Karpas-422 (cell line): ENCODE results near the gene FGD2. TPM values are rescaled to one million over a fixed set of nuclear protein-coding genes. Genes with fewer than 3 reads are reported as not detected.
A peak's percentile ranks its signal among the peaks of the same experiment; 100 is the strongest.

Experiments used
- DNase-seq: peaks from one replicate; pipeline ENCODE4 v3.0.0-alpha.2; 2015
- H2AFZ ChIP-seq: fragments of 200-600 bp; sonication (generic); 2 replicates; pipeline ENCODE4 v1.6.1; 2014; ENCODE audit warnings: antibody characterized with exemption, low read length, mixed read lengths
- H3K27ac ChIP-seq: fragments of 200-600 bp; sonication (generic); 2 replicates; pipeline ENCODE4 v1.5.1; 2014; ENCODE audit warnings: mild to moderate bottlenecking, low read length, moderate library complexity
- H3K27me3 ChIP-seq: fragments of 200-600 bp; sonication (generic); 2 replicates; pipeline ENCODE4 v1.6.1; 2014; ENCODE audit warnings: low read length, mixed read lengths
- H3K36me3 ChIP-seq: fragments of 200-600 bp; sonication (generic); 2 replicates; pipeline ENCODE4 v1.6.1; 2014; ENCODE audit warnings: low read length, mixed read lengths; ENCODE audit not compliant: insufficient read depth
- H3K4me1 ChIP-seq: fragments of 200-600 bp; sonication (generic); 2 replicates; pipeline ENCODE4 v1.6.1; 2014; ENCODE audit warnings: mild to moderate bottlenecking, low read length, mixed read lengths
- H3K4me2 ChIP-seq: fragments of 200-600 bp; sonication (generic); 2 replicates; pipeline ENCODE4 v1.6.1; 2014; ENCODE audit warnings: low read length, low read depth, mild to moderate bottlenecking; ENCODE audit not compliant: poor library complexity, severe bottlenecking
- H3K4me3 ChIP-seq: fragments of 200-600 bp; sonication (generic); 2 replicates; pipeline ENCODE4 v1.5.1; 2014; ENCODE audit warnings: mild to moderate bottlenecking, antibody characterized with exemption, low read length, mixed read lengths
- H3K79me2 ChIP-seq: fragments of 200-600 bp; sonication (generic); 2 replicates; pipeline ENCODE4 v1.6.1; 2014; ENCODE audit warnings: mild to moderate bottlenecking, low read length, mixed read lengths
- H3K9ac ChIP-seq: fragments of 200-600 bp; sonication (generic); 2 replicates; pipeline ENCODE4 v1.6.0; 2014; ENCODE audit warnings: low read length
- H3K9me2 ChIP-seq: fragments of 200-600 bp; sonication (generic), shearing (Covaris generic); replicated peaks from 2 replicates; pipeline ENCODE4 v1.6.0; 2014; ENCODE audit warnings: mild to moderate bottlenecking, low read length, moderate library complexity; ENCODE audit not compliant: insufficient read depth
- H3K9me3 ChIP-seq: fragments of 300-700, 200-600 bp; sonication (generic); 2 replicates; pipeline ENCODE4 v1.6.1; 2014; ENCODE audit warnings: low read length, mixed read lengths
- H4K20me1 ChIP-seq: fragments of 200-600 bp; sonication (generic); 2 replicates; pipeline ENCODE4 v1.6.1; 2014; ENCODE audit warnings: mild to moderate bottlenecking, antibody characterized with exemption, low read length, low read depth; ENCODE audit not compliant: insufficient read depth
- total RNA-seq: library from RNA; depleted of rRNA; stranded (reverse); fragments of >200 nt; shearing (Covaris generic); gene quantifications from 2 replicates; pipeline ENCODE4 v1.2.3, GENCODE V29; 2014; ENCODE audit warnings: low replicate concordance

Gene FGD2
- total RNA-seq, 1 experiment from 2014 or later = 37.1 TPM

DNA sequence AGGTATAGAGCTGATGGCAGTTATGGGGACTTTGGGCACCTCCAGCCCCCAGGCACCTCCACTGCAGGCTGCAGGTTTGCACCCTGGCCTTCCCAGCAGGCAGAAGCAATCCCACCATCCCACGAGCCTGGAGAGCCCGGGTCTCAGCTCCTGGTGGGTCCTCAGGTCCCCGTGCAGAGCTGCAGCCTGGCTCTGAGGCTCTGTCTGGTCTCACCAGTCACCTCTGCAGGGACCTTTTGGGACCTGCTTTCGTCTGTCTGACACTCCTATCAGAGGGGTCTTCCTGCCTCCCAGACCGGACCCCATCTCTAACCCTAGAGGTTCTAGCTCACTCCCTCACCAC lies 41.9 kb downstream of the FGD2 start:
- Histone ChIP-seq H3K36me3 (no peaks in the 10 kb centered on the region), H3K9me2 (no peaks in the 10 kb centered on the region), H3K27ac (no peak overlapping the region), H3K4me1 (peaks cover 16% of the 10 kb centered on the region), H3K4me3 (no peak overlapping the region), H3K9ac (no peak overlapping the region), H2AFZ (no peak overlapping the region), H3K4me2 (no peak overlapping the region), H3K27me3 (no peaks in the 10 kb centered on the region), H4K20me1 (no peaks in the 10 kb centered on the region), H3K79me2 (no peaks in the 10 kb centered on the region), H3K9me3 (no peaks in the 10 kb centered on the region)
- no peak for DNase-seq

- no peak overlapping the region for H3K9ac ChIP-seq
- no peaks in the 10 kb centered on the region for H3K79me2 ChIP-seq
- H3K4me2 ChIP-seq = no peak overlapping the region
- H3K4me3 ChIP-seq = no peak overlapping the region
- no peaks in the 10 kb centered on the region for H3K36me3 ChIP-seq
- peak; percentile 39 for DNase-seq
- H2AFZ ChIP-seq = no peak overlapping the region
- H3K27me3 ChIP-seq = no peaks in the 10 kb centered on the region
- H3K27ac ChIP-seq = no peak overlapping the region
- no peaks in the 10 kb centered on the region for H3K9me2 ChIP-seq
- H3K4me1 ChIP-seq = peaks cover 16% of the 10 kb centered on the region
- no peaks in the 10 kb centered on the region for H3K9me3 ChIP-seq
- no peaks in the 10 kb centered on the region for H4K20me1 ChIP-seq
Observed at GRCh38 chr6:37047689-37048402, 42.4 kb downstream of the FGD2 start.

- Histone ChIP-seq H3K9me2 (no peaks in the 10 kb centered on the region), H4K20me1 (no peaks in the 10 kb centered on the region), H3K36me3 (no peaks in the 10 kb centered on the region), H3K9ac (no peak overlapping the region), H3K4me2 (no peak overlapping the region), H3K9me3 (no peaks in the 10 kb centered on the region), H3K79me2 (no peaks in the 10 kb centered on the region), H3K4me3 (no peak overlapping the region), H3K27ac (no peak overlapping the region), H3K27me3 (no peaks in the 10 kb centered on the region), H2AFZ (no peak overlapping the region), H3K4me1 (peaks cover 16% of the 10 kb centered on the region)
- DNase-seq = no peak
Observed at GRCh38 chr6:37048403-37048850, 43.0 kb downstream of the FGD2 start.

DNA sequence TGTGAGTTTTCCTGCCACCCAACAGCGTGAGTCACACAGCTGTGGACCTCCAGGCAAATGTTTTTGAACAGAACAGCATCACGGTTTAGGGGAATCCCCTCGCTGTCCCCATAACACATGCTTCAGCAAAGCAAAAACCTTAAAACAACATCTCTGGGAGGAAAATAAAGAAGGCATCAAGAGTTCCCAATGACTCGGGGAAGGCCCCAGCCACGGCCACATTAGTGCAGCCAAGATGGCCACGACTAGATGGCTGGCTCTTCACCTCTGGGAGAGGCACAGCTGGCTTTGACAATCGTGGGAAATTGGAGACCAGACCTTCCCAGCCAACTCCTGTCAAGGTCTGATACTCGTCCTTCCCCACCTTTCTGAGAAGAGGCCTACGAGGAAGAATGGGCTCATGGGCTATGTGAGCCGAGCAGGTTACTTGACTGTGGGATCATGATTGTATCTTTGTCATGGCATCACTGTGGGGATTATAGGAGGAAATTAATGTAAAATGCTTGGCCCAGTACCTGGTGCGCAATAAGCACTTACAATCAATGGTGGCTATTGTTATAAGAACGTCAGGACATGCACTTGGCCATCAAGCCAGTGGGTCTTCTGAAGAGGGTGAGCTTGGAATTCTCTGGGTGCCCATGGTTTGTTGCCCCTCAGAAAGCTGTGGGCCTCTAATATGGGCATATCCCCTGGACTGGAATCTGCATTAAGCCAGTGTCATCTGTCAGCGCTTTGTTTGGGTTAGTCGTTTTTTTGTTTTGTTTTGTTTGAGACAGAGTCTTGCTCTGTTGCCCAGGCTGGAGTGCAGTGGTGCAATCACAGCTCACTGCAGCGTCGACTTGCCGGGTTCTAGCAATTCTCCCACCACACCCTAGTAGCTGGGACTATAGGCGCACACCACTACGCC lies 43.6 kb downstream of the FGD2 start:
- DNase-seq = peak; percentile 38
- no peaks in the 10 kb centered on the region for H3K27me3 ChIP-seq
- no peak overlapping the region for H3K4me2 ChIP-seq
- no peak overlapping the region for H3K4me3 ChIP-seq
- no peaks in the 10 kb centered on the region for H3K9me3 ChIP-seq
- no peaks in the 10 kb centered on the region for H3K9me2 ChIP-seq
- H3K27ac ChIP-seq = no peak overlapping the region
- no peaks in the 10 kb centered on the region for H3K36me3 ChIP-seq
- no peaks in the 10 kb centered on the region for H4K20me1 ChIP-seq
- no peaks in the 10 kb centered on the region for H3K79me2 ChIP-seq
- H2AFZ ChIP-seq = no peak overlapping the region
- H3K9ac ChIP-seq = no peak overlapping the region
- peaks cover 16% of the 10 kb centered on the region for H3K4me1 ChIP-seq

DNA sequence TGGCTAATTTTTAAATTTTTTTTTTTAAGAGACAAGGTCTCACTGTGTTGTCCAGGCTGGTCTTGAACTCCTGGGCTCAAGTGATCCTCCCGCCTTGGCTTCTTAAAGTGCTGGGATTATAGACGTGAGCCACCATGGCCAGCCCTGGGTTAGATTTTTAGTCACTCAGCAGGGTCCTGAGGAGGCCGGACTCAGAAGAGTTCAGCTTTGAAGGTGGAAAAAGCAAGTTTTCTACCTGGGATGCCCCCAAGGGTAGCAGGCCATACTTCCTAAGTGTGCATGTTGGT lies 44.2 kb downstream of the FGD2 start:
- Histone ChIP-seq H3K9ac (0 out of 2 replicates have a peak overlapping the region, but pooled peaks have one; percentile 34), H3K9me2 (no peaks in the 10 kb centered on the region), H4K20me1 (no peaks in the 10 kb centered on the region), H3K9me3 (no peaks in the 10 kb centered on the region), H3K4me3 (no peak overlapping the region), H3K27me3 (no peaks in the 10 kb centered on the region), H3K27ac (no peak overlapping the region), H3K4me1 (peaks cover 16% of the 10 kb centered on the region), H3K79me2 (no peaks in the 10 kb centered on the region), H3K4me2 (peak overlapping the region; percentile 41), H2AFZ (peak overlapping the region; percentile 32; the same call in 1 of the 2 replicates), H3K36me3 (no peaks in the 10 kb centered on the region)
- no peak for DNase-seq

GRCh38 chr6:37050045-37050853 lies 44.8 kb downstream of the FGD2 start:
- peak overlapping the region; percentile 41 for H3K4me2 ChIP-seq

DNA sequence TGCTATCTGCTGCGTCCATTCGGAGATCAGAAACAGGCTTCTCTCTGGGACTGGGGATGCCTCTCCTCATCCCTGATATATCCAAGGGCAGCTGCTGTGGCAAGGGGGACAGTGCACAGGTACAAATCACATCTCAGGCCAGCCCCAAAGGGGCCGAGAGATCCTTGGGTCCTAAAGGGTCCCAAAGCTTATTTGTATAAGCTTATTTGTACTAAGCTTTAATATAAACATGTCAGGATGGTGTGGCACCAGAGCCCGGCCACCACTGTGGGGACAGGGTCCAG lies 45.3 kb downstream of the FGD2 start:
- Histone ChIP-seq H3K9me3 (no peaks in the 10 kb centered on the region), H3K4me3 (no peak overlapping the region; the same call in 1 of the 2 replicates), H3K36me3 (no peaks in the 10 kb centered on the region), H3K4me1 (peaks cover 16% of the 10 kb centered on the region), H3K9me2 (no peaks in the 10 kb centered on the region), H3K4me2 (peak overlapping the region; percentile 41), H3K27ac (no peak overlapping the region), H3K27me3 (no peaks in the 10 kb centered on the region), H4K20me1 (no peaks in the 10 kb centered on the region), H2AFZ (0 out of 2 replicates have a peak overlapping the region, but pooled peaks have one; percentile 32), H3K79me2 (no peaks in the 10 kb centered on the region), H3K9ac (peak overlapping the region; percentile 34)
- DNase-seq = no peak

More at GRCh38 chr6:37050045-37050853, 44.8 kb downstream of the FGD2 start:
- Histone ChIP-seq H3K4me1 (peaks cover 16% of the 10 kb centered on the region), H3K27ac (no peak overlapping the region), H2AFZ (peak overlapping the region; percentile 32; the same call in 1 of the 2 replicates), H3K27me3 (no peaks in the 10 kb centered on the region), H3K36me3 (no peaks in the 10 kb centered on the region), H4K20me1 (no peaks in the 10 kb centered on the region), H3K9me2 (no peaks in the 10 kb centered on the region), H3K79me2 (no peaks in the 10 kb centered on the region), H3K9me3 (no peaks in the 10 kb centered on the region), H3K4me3 (peak overlapping the region; percentile 37; the same call in 1 of the 2 replicates), H3K9ac (peak overlapping the region; percentile 34)
- DNase-seq = peak; percentile 81
